GM10248 (cell line): ENCODE results near the gene GPR52.

ENCODE experiments used
- CTCF ChIA-PET: fragments of 300-600 bp; sonication (Branson Sonifier 250); formaldehyde crosslinking; extraction: SDS; loops from one replicate; lab custom pipeline; 2021; ENCODE audit warnings: antibody characterized with exemption; lab: Yijun Ruan, JAX
- POLR2A ChIA-PET: fragments of 350-650 bp; sonication (Branson Sonifier 250); formaldehyde crosslinking; extraction: SDS; loops from one replicate; lab custom pipeline; 2020; ENCODE audit warnings: antibody characterized with exemption; lab: Yijun Ruan, JAX
- DNase-seq: peaks from one replicate; pipeline ENCODE4 v3.0.0; 2012; ENCODE audit errors: extremely low spot score
- TF ChIP-seq, protein P1 (sequence below): IDR thresholded peaks from 2 replicates; pipeline ENCODE4 v1.5.1; 2012; ENCODE audit warnings: mild to moderate bottlenecking, low read depth; ENCODE audit errors: extremely low read depth, missing control alignments, control extremely low read depth

GPR52 gene

GRCh38 chr1:174447866-174448530 is at the start of gene GPR52:
Gene GPR52, plus strand, starts transcription at chr1:174447964. Its CDS starts 148 bp downstream, at chr1:174448112.
- ChIA-PET CTCF (no interaction called here), POLR2A (interaction anchor here (0.6 kb wide), 1 partner anchor 177 kb away, joined by 3 read pairs; no protein-coding TSS in a partner anchor)
- TF ChIP-seq, protein P1, sequence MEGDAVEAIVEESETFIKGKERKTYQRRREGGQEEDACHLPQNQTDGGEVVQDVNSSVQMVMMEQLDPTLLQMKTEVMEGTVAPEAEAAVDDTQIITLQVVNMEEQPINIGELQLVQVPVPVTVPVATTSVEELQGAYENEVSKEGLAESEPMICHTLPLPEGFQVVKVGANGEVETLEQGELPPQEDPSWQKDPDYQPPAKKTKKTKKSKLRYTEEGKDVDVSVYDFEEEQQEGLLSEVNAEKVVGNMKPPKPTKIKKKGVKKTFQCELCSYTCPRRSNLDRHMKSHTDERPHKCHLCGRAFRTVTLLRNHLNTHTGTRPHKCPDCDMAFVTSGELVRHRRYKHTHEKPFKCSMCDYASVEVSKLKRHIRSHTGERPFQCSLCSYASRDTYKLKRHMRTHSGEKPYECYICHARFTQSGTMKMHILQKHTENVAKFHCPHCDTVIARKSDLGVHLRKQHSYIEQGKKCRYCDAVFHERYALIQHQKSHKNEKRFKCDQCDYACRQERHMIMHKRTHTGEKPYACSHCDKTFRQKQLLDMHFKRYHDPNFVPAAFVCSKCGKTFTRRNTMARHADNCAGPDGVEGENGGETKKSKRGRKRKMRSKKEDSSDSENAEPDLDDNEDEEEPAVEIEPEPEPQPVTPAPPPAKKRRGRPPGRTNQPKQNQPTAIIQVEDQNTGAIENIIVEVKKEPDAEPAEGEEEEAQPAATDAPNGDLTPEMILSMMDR = no peak
- DNase-seq = no peak

DNA sequence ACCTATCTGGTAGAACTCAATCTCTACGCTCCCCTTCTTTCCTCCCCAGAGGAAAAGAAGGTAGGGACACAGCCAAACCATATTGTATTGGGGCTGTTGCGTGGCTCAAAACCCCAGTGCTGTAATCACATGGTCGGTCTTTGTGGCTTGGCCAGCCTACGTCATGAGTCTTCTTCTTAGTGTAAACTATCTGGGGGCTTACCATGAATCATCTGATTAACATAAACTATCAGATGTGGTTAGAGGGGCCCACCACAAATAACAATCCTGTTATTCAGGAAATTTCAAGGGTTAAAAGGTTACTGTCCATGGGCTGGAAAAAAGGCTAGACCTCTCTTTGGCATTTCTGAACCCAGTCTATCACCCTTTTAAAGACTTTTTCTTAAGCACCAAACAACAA is 49.5 kb upstream of the GPR52 start:
- ChIA-PET POLR2A (no interaction called here), CTCF (interaction anchor here (1.3 kb wide), 1 partner anchor 54 kb away, joined by 3 read pairs; no protein-coding TSS in a partner anchor)
- no peak for DNase-seq
- TF ChIP-seq, protein P1 = no peak

DNA sequence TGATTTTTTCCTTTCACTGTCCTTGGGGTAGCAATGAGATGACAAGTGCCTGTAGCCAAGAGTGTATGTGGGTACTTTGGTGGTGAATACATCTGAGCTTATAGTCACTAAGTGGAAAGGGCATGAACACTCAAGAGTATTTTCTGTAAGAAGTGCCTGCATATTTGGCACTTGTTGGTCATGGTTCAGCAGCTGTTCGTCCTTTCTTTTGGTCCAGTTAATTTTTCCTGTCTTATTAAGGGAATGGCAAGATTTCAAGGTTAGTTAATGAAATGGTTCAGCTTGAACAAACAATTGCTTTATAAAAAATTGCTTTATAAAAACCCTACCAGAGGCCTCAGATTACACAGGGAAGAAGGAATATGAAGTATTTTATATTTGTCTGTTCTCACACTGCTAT is 48.6 kb upstream of the GPR52 start:
- POLR2A ChIA-PET = no interaction called here
- CTCF ChIA-PET = interaction anchor here (1.1 kb wide), 1 partner anchor 137 kb away, joined by 3 read pairs; no protein-coding TSS in a partner anchor

GRCh38 chr1:174401075-174401474 is 46.7 kb upstream of the GPR52 start:
- TF ChIP-seq, protein P1 = no peak
- CTCF ChIA-PET = interaction anchor here (1.1 to 1.8 kb wide), 2 partner anchors 12 to 14 kb away, joined by 3 to 9 read pairs; no protein-coding TSS in a partner anchor

More for the DNA sequence above, 48.6 kb upstream of the GPR52 start:
- TF ChIP-seq, protein P1 = no peak
- no peak for DNase-seq

GRCh38 chr1:174405219-174405618 is 42.5 kb upstream of the GPR52 start:
- TF ChIP-seq, protein P1 = no peak
- CTCF ChIA-PET = no interaction called here
- no peak for DNase-seq
- POLR2A ChIA-PET = no interaction called here

More at GRCh38 chr1:174401075-174401474, 46.7 kb upstream of the GPR52 start:
- POLR2A ChIA-PET = interaction anchor here (0.6 kb wide), 1 partner anchor 22 kb away, joined by 3 read pairs; no protein-coding TSS in a partner anchor
- DNase-seq = no peak

GRCh38 chr1:174406421-174406820 is 41.3 kb upstream of the GPR52 start:
- POLR2A ChIA-PET = no interaction called here
- DNase-seq = no peak
- CTCF ChIA-PET = interaction anchor here (1.5 kb wide), 1 partner anchor 14 kb away, joined by 5 read pairs; no protein-coding TSS in a partner anchor
- TF ChIP-seq, protein P1 = no peak
